22Rv1 (cell line): ENCODE results near the gene ELOVL6.

Experiments used
- ZFX ChIP-seq: fragments of 450-650 bp; IDR thresholded peaks from 2 replicates; pipeline ENCODE4 v1.6.1; 2017; ENCODE audit warnings: antibody characterized with exemption, borderline replicate concordance
- TF ChIP-seq, protein P1 (sequence below): fragments of 450-650 bp; IDR thresholded peaks from 2 replicates; pipeline ENCODE4 v1.5.1; 2017; ENCODE audit warnings: mild to moderate bottlenecking

GRCh38 chr4:110131916-110132315 lies 66.5 kb downstream of the ELOVL6 start:
- TF ChIP-seq, protein P1, sequence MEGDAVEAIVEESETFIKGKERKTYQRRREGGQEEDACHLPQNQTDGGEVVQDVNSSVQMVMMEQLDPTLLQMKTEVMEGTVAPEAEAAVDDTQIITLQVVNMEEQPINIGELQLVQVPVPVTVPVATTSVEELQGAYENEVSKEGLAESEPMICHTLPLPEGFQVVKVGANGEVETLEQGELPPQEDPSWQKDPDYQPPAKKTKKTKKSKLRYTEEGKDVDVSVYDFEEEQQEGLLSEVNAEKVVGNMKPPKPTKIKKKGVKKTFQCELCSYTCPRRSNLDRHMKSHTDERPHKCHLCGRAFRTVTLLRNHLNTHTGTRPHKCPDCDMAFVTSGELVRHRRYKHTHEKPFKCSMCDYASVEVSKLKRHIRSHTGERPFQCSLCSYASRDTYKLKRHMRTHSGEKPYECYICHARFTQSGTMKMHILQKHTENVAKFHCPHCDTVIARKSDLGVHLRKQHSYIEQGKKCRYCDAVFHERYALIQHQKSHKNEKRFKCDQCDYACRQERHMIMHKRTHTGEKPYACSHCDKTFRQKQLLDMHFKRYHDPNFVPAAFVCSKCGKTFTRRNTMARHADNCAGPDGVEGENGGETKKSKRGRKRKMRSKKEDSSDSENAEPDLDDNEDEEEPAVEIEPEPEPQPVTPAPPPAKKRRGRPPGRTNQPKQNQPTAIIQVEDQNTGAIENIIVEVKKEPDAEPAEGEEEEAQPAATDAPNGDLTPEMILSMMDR = no peak
- TF ChIP-seq ZFX = no peak
